Right ventricle myocardium superior (tissue), 1 donor: ENCODE results near the gene TRPM8. TPM values are rescaled to one million over a fixed set of nuclear protein-coding genes. Genes with fewer than 3 reads are reported as not detected.

Experiments used
- ATAC-seq: fragments of 200-7000 bp; cut with Tn5 transposase; one replicate; pipeline ENCODE4 v1.9.1; 2020; ENCODE audit warnings: mild to moderate bottlenecking; ENCODE audit not compliant: poor library complexity
- DNase-seq: peaks from one replicate; pipeline ENCODE4 v3.0.0-alpha.2; 2020
- intact Hi-C: fragments of 100-400 bp; cut with DNase I; formaldehyde crosslinking; loops from one replicate; pipeline ENCODE4 v1.11.2; 2022
- total RNA-seq: library from RNA; stranded (reverse); fragmentation: NEBNext Ultra II Directional; extraction: Animal tissue kit (Norgen Biotek cat#: 25700); gene quantifications from one replicate; pipeline ENCODE4 v1.2.1, GENCODE V29; 2021
- donor health status: DM: no; HTN: yes; CAD: no; lungs with severe emphysema.

Gene TRPM8
- total RNA-seq, 1 donor from 2014 or later, result not detected

GRCh38 chr2:234025891-234026401 lies 108.8 kb downstream of the TRPM8 start:
- intact Hi-C loops, result no loop called here
- no peak for DNase-seq

GRCh38 chr2:234026693-234027254 lies 109.6 kb downstream of the TRPM8 start:
- ATAC-seq (no peak), DNase-seq (no peak)
- intact Hi-C loops, result no loop called here

More at GRCh38 chr2:234025891-234026401, 108.8 kb downstream of the TRPM8 start:
- ATAC-seq, result no peak

GRCh38 chr2:234027641-234028040 lies 110.5 kb downstream of the TRPM8 start:
- ATAC-seq (no peak), DNase-seq (no peak)
- intact Hi-C loops, result no loop called here

- no peak for ATAC-seq
- intact Hi-C loops, result no loop called here
These were observed 112.1 kb downstream of the TRPM8 start for GRCh38 chr2:234029150-234029733.

GRCh38 chr2:234031207-234031606 lies 114.0 kb downstream of the TRPM8 start:
- intact Hi-C loops, result no loop called here
- DNase-seq, result no peak
- ATAC-seq, result no peak

More at GRCh38 chr2:234029150-234029733, 112.1 kb downstream of the TRPM8 start:
- no peak for DNase-seq

- no peak for DNase-seq
- intact Hi-C loops, result no loop called here
- ATAC-seq, result no peak
These were observed 115.2 kb downstream of the TRPM8 start for GRCh38 chr2:234032279-234032856.

- intact Hi-C loops, result no loop called here
- ATAC-seq (no peak), DNase-seq (no peak)
These were observed 116.0 kb downstream of the TRPM8 start for GRCh38 chr2:234033174-234033573.

- intact Hi-C loops, result no loop called here
- ATAC-seq (no peak), DNase-seq (no peak)
These were observed 116.7 kb downstream of the TRPM8 start for GRCh38 chr2:234033885-234034284.

- no peak for ATAC-seq
- intact Hi-C loops, result no loop called here
- no peak for DNase-seq
These were observed 121.1 kb downstream of the TRPM8 start for GRCh38 chr2:234038076-234038802.

- DNase-seq, result no peak
- ATAC-seq, result no peak
- intact Hi-C loops, result no loop called here
These were observed 127.0 kb downstream of the TRPM8 start for GRCh38 chr2:234044157-234044556.

GRCh38 chr2:234046521-234046920 lies 129.3 kb downstream of the TRPM8 start:
- ATAC-seq, result no peak
- intact Hi-C loops, result no loop called here
- no peak for DNase-seq

- intact Hi-C loops, result no loop called here
- no peak for DNase-seq
- ATAC-seq, result no peak
These were observed 130.2 kb downstream of the TRPM8 start for GRCh38 chr2:234047361-234047760.

- intact Hi-C loops, result no loop called here
- ATAC-seq, result no peak
- no peak for DNase-seq
These were observed 130.9 kb downstream of the TRPM8 start for GRCh38 chr2:234048049-234048448.

- intact Hi-C loops, result no loop called here
- ATAC-seq (no peak), DNase-seq (no peak)
These were observed 133.4 kb downstream of the TRPM8 start, which contains the start of gene SPP2 for GRCh38 chr2:234050455-234051135. TSS of gene SPP2 (plus strand) at chr2:234050702. CDS start at chr2:234050787, 85 bp downstream.

GRCh38 chr2:234051374-234052070 lies 134.3 kb downstream of the TRPM8 start:
- no peak for DNase-seq
- intact Hi-C loops, result no loop called here
- ATAC-seq, result no peak

GRCh38 chr2:234058881-234059280 lies 141.7 kb downstream of the TRPM8 start:
- DNase-seq (no peak), ATAC-seq (no peak)
- intact Hi-C loops, result no loop called here

- intact Hi-C loops, result no loop called here
These were observed 143.1 kb downstream of the TRPM8 start for GRCh38 chr2:234060236-234060635.

GRCh38 chr2:234061624-234062257 lies 144.6 kb downstream of the TRPM8 start:
- ATAC-seq (no peak), DNase-seq (no peak)
- intact Hi-C loops, result no loop called here

More at GRCh38 chr2:234060236-234060635, 143.1 kb downstream of the TRPM8 start:
- ATAC-seq, result no peak
- DNase-seq, result no peak
